WERI-Rb-1 (cell line): ENCODE data around the gene CXXC5.

Experiments
- DNase-seq: peaks from one replicate; pipeline ENCODE4 v3.0.0-alpha.2; 2020
- H3K27ac ChIP-seq: fragments of 250-450 bp; sonication (Bioruptor Pico); 2 replicates; pipeline ENCODE4 v1.5.1; 2020; ENCODE audit warnings: mild to moderate bottlenecking, moderate library complexity
- H3K27me3 ChIP-seq: fragments of 250-450 bp; sonication (Bioruptor Pico); 2 replicates; pipeline ENCODE4 v1.5.1; 2021; ENCODE audit warnings: mild to moderate bottlenecking, low read depth, moderate library complexity; ENCODE audit not compliant: insufficient read depth, severe bottlenecking
- H3K36me3 ChIP-seq: fragments of 250-450 bp; sonication (Bioruptor Pico); 2 replicates; pipeline ENCODE4 v1.5.1; 2020; ENCODE audit warnings: mild to moderate bottlenecking, moderate library complexity
- H3K4me3 ChIP-seq: 2 replicates; pipeline ENCODE4 v1.5.1; 2011; ENCODE audit warnings: low read depth, mild to moderate bottlenecking, control low read depth, low read length
- H3K9me3 ChIP-seq: fragments of 250-450 bp; sonication (Bioruptor Pico); 2 replicates; pipeline ENCODE4 v1.5.1; 2021; ENCODE audit warnings: mild to moderate bottlenecking, moderate library complexity; ENCODE audit not compliant: severe bottlenecking
- CTCF ChIP-seq: IDR thresholded peaks from 2 replicates; pipeline ENCODE4 v1.5.1; 2011; ENCODE audit warnings: low read depth, mild to moderate bottlenecking, control low read depth, inconsistent platforms, low read length

CXXC5 gene

GRCh38 chr5:139650031-139650688 is 2.0 kb downstream of the CXXC5 start:
- peak overlapping the region; percentile 97 for H3K27ac ChIP-seq
- H3K27me3 ChIP-seq = no peaks in the 10 kb centered on the region
- peaks cover 26% of the 10 kb centered on the region for H3K36me3 ChIP-seq
- H3K9me3 ChIP-seq = no peaks in the 10 kb centered on the region
- TF ChIP-seq CTCF = peak; percentile 42
- DNase-seq = no peak
- peak overlapping the region; percentile 82 for H3K4me3 ChIP-seq

GRCh38 chr5:139650689-139651042 is 2.5 kb downstream of the CXXC5 start:
- H3K9me3 ChIP-seq = no peaks in the 10 kb centered on the region
- peaks cover 26% of the 10 kb centered on the region for H3K36me3 ChIP-seq
- peak overlapping the region; percentile 97 for H3K27ac ChIP-seq
- no peak for DNase-seq
- TF ChIP-seq CTCF = no peak
- no peaks in the 10 kb centered on the region for H3K27me3 ChIP-seq
- H3K4me3 ChIP-seq = peak overlapping the region; percentile 82

GRCh38 chr5:139651043-139651834 is 3.1 kb downstream of the CXXC5 start:
- Histone ChIP-seq H3K36me3 (peaks cover 30% of the 10 kb centered on the region), H3K9me3 (no peaks in the 10 kb centered on the region), H3K27me3 (no peaks in the 10 kb centered on the region), H3K27ac (peak overlapping the region; percentile 97), H3K4me3 (peak overlapping the region; percentile 82)
- peak; percentile 59 for DNase-seq
- no peak for TF ChIP-seq CTCF

- DNase-seq = peak; percentile 88
- no peaks in the 10 kb centered on the region for H3K27me3 ChIP-seq
- peaks cover 37% of the 10 kb centered on the region for H3K36me3 ChIP-seq
- no peak overlapping the region; the same call in 1 of the 2 replicates for H3K4me3 ChIP-seq
- no peak for TF ChIP-seq CTCF
- H3K27ac ChIP-seq = peak overlapping the region; percentile 97
- no peaks in the 10 kb centered on the region for H3K9me3 ChIP-seq
These were observed 4.0 kb downstream of the CXXC5 start for GRCh38 chr5:139651853-139652787.

- peak overlapping the region; percentile 60 for H3K27ac ChIP-seq
- TF ChIP-seq CTCF = no peak
- H3K4me3 ChIP-seq = no peak overlapping the region
- no peaks in the 10 kb centered on the region for H3K9me3 ChIP-seq
- DNase-seq = no peak
- H3K27me3 ChIP-seq = no peaks in the 10 kb centered on the region
- peaks cover 40% of the 10 kb centered on the region for H3K36me3 ChIP-seq
These were observed 4.7 kb downstream of the CXXC5 start for GRCh38 chr5:139652788-139653241.
